Measurements from ENCODE around the gene PCDH1. TPM values are rescaled to one million over a fixed set of nuclear protein-coding genes. Genes with fewer than 3 reads are reported as not detected.
A peak's percentile ranks its signal among the peaks of the same experiment; 100 is the strongest.

The PCDH1 gene
- total RNA-seq, 1 donor from 2014 or later = 22.8 TPM

GRCh38 chr5:141875022-141875740 lies 3.0 kb downstream of the PCDH1 start:
- Mint-ChIP-seq H3K36me3 (peaks cover 3% of the 10 kb centered on the region), H3K9me3 (no peaks in the 10 kb centered on the region), H3K27ac (peak overlapping the region; percentile 51), H3K4me3 (peak overlapping the region; percentile 85), H3K4me1 (ENCODE audit: unreplicated experiment) (peaks cover 44% of the 10 kb centered on the region), H3K27me3 (peaks cover 80% of the 10 kb centered on the region)
- DNase-seq (ENCODE audit: extremely low spot score, unreplicated experiment) = no peak
- TF ChIP-seq CTCF (conservative IDR thresholded peaks at IDR 0.05) = no peak

DNA sequence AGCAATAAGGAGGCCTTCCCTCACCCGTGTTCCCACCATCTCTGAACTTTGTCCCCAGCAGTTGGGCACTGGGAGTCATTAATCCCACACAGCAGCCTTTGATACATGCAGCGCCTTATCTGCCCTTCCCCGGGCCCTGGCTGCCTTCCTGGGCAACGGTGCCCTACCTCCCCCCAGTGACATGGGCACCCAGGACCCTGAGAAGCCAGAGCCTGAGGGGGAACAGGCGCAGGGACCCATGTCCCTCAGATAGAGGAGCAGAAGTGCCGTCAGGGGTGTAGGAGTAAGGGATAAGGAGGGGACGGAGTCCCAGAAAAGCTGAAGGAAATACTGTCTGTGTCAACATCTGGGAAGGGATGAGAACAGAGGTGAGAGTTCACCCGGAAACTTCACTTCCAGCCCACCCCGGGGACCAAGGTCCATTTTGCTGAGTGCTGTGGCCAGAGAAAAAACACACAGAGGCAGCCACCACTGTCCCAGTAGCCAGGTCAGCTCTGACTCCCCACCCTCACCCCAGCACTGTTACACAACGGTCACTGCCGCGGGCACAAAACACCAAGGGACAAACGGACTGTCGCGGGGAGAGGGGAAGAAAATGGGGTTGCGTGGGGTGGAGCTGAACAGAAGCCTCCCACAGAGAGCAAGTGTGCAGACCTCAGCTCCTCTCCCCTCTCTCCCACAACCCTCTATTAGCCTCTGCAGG lies 3.8 kb downstream of the PCDH1 start:
- H3K4me1 Mint-ChIP-seq (ENCODE audit: unreplicated experiment) = peaks cover 50% of the 10 kb centered on the region
- H3K4me3 Mint-ChIP-seq = peak overlapping the region; percentile 85

DNA sequence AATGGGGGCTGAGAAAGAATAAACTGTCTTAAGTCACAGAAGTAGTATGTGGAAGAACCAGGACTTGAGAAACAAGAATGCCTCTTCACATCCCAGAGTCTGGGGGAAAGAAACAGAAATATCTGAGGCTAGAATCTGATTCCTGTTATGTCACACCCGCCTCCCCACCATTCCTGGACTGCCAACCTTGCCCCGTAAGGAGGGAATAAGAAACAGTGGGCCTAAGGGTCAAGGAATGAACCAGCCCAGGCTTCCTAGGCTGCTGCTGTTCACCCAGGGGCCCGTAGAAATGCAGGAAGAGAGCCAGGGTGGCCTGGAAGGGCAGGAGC lies 4.3 kb downstream of the PCDH1 start:
- DNase-seq (ENCODE audit: extremely low spot score, unreplicated experiment) = no peak
- no peak for TF ChIP-seq CTCF (conservative IDR thresholded peaks at IDR 0.05)
- H3K27ac Mint-ChIP-seq = peak overlapping the region; percentile 33
- peaks cover 3% of the 10 kb centered on the region for H3K36me3 Mint-ChIP-seq
- H3K27me3 Mint-ChIP-seq = peaks cover 74% of the 10 kb centered on the region
- H3K9me3 Mint-ChIP-seq = no peaks in the 10 kb centered on the region
- peaks cover 46% of the 10 kb centered on the region for H3K4me1 Mint-ChIP-seq (ENCODE audit: unreplicated experiment)
- H3K4me3 Mint-ChIP-seq = peak overlapping the region; percentile 50

More for the DNA sequence above, 3.8 kb downstream of the PCDH1 start:
- Mint-ChIP-seq H3K9me3 (no peaks in the 10 kb centered on the region), H3K27ac (peak overlapping the region; percentile 33), H3K27me3 (peaks cover 79% of the 10 kb centered on the region), H3K36me3 (peaks cover 3% of the 10 kb centered on the region)
- TF ChIP-seq CTCF (conservative IDR thresholded peaks at IDR 0.05) = no peak
- DNase-seq (ENCODE audit: extremely low spot score, unreplicated experiment) = peak; percentile 60

DNA sequence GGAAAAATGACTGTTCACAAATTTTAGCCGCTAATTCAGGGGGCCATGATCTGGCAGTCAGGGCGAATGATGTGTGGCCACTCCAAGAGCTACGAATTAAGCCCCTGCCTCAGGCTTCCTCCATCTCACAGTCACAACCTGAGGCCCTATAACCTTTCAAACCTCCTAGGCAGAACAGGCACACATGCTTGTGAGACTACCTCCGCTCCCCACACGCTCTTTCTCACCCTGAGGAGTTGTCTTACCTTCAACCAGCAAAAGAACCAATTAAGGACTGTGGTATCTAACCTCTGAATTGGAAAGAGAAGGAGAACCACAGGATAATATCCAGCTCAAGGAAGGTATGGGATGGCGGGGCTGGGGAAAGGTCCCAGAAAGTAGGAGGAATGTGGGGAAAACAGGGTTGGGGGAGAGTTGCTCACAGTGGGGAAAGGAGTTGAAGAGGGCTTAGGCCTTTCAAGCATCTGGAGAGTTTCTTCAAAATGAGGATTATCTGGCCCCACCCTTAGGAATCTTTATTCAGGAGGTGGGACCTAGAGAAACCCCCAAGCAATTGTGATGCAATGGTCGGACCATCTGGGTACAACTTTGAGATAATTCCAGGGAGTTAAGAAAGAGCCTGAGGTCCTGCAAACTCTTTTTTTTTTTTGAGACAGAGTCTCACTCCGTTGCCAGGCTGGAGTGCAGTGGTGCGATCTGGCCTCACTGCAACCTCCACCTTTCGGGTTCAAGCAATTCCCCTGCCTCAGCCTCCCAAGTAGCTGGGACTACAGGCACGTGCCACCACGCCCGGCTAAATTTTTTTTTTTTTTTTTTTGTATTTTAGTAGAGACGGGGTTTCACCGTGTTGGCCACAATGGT lies 5.5 kb downstream of the PCDH1 start:
- no peaks in the 10 kb centered on the region for H3K9me3 Mint-ChIP-seq
- H3K27me3 Mint-ChIP-seq = peaks cover 70% of the 10 kb centered on the region
- DNase-seq (ENCODE audit: extremely low spot score, unreplicated experiment) = no peak
- peak overlapping the region; percentile 24 for H3K4me3 Mint-ChIP-seq
- peaks cover 45% of the 10 kb centered on the region for H3K4me1 Mint-ChIP-seq (ENCODE audit: unreplicated experiment)
- no peak for TF ChIP-seq CTCF (conservative IDR thresholded peaks at IDR 0.05)
- H3K36me3 Mint-ChIP-seq = peaks cover 3% of the 10 kb centered on the region
- H3K27ac Mint-ChIP-seq = no peak overlapping the region

DNA sequence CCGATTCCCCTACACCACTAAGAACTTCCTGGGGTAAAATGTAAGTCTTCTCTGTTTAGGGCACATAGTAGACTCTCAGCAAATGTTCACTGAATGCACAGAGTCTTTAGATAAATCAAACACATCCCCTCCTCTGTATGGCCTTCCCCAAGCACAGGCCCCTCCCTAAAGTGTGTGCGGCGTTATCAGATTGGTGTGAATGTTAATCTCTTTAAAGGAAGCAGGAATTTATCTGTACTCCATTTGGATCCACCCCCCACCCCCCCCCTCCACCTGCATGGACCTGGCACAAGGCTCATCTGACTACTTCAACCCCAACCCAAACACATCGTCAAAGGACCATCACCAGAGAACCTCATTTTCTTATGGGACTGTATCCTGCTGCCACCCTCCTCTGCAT lies 6.3 kb downstream of the PCDH1 start:
- TF ChIP-seq CTCF (conservative IDR thresholded peaks at IDR 0.05) = no peak
- Mint-ChIP-seq H3K36me3 (peaks cover 3% of the 10 kb centered on the region), H3K9me3 (no peaks in the 10 kb centered on the region), H3K27me3 (peaks cover 66% of the 10 kb centered on the region), H3K4me1 (ENCODE audit: unreplicated experiment) (peaks cover 42% of the 10 kb centered on the region), H3K4me3 (no peak overlapping the region), H3K27ac (no peak overlapping the region)
- DNase-seq (ENCODE audit: extremely low spot score, unreplicated experiment) = no peak

All from type B pancreatic cell (in vitro differentiated cells).